Thyroid gland (tissue), 4 donors: Measurements from ENCODE around the gene MARK4. TPM values are rescaled to one million over a fixed set of nuclear protein-coding genes. Genes with fewer than 3 reads are reported as not detected.

Source experiments
- DNase-seq, 2 donors: peaks; one replicate each; pipeline ENCODE4 v3.0.0-alpha.2; 2019
- H3K27ac ChIP-seq, 3 donors: fragments of 200-600 bp; sonication (generic); 1 replicate in 2 of 3; 2 replicates in 1 of 3; pipeline ENCODE4 v1.5.1; 2016 to 2019; ENCODE audit warnings: mild to moderate bottlenecking in 1 of 3, moderate library complexity in 1 of 3
- H3K27me3 ChIP-seq: fragments of 200-600 bp; sonication (generic); one replicate; pipeline ENCODE4 v1.5.1; 2019
- H3K36me3 ChIP-seq, 2 donors: fragments of 200-600 bp; sonication (generic); one replicate each; pipeline ENCODE4 v1.5.1; 2016 to 2019
- H3K4me1 ChIP-seq, 2 donors: fragments of 200-600 bp; sonication (generic); one replicate each; pipeline ENCODE4 v1.5.1; 2017 to 2019
- H3K4me3 ChIP-seq, 3 donors: fragments of 200-600 bp; sonication (generic); replicated peaks in 1 of 3; 1 replicate in 2 of 3; 2 replicates in 1 of 3; pipeline ENCODE4 v1.5.1; 2016; ENCODE audit warnings: mild to moderate bottlenecking in 1 of 3
- H3K9me3 ChIP-seq: fragments of 200-600 bp; sonication (generic); one replicate; pipeline ENCODE4 v1.5.1; 2017
- CTCF ChIP-seq, 6 experiments: fragments of 200-600 bp in 3 of 6; fragments of 450-650 bp in 3 of 6; sonication (generic) in 3 of 6; IDR thresholded peaks; one replicate each; pipeline ENCODE4 v1.5.1; 2016 to 2019; ENCODE audit warnings: antibody characterized with exemption in 6 of 6, mild to moderate bottlenecking in 2 of 6, inconsistent platforms in 1 of 6, moderate library complexity in 1 of 6
- POLR2A ChIP-seq, 2 donors: fragments of 450-650 bp; IDR thresholded peaks; one replicate each; pipeline ENCODE4 v1.6.1; 2017; ENCODE audit warnings: antibody characterized with exemption in 2 of 2, mild to moderate bottlenecking in 2 of 2, moderate library complexity in 1 of 2
- WGBS, 2 donors: methylation state at CpG; one replicate each; pipeline ENCODE4 v1.1.5; 2017; 5-methylcytosine and 5-hydroxymethylcytosine counted together
- intact Hi-C: fragments of 100-400 bp; cut with DNase I; formaldehyde crosslinking; loops from one replicate; pipeline ENCODE4 v1.15.1; 2023
- total RNA-seq, 4 donors: library from RNA; depleted of rRNA; stranded (reverse); fragments of >200 nt; gene quantifications; one replicate each; pipeline ENCODE4 v1.2.3, GENCODE V29; 2016

MARK4 gene
- total RNA-seq, 4 donors from 2014 or later = 18.5 to 25.1 (median 22.1) TPM

GRCh38 chr19:45304141-45304926 lies 53.3 kb downstream of the MARK4 start:
- Histone ChIP-seq H3K27ac (no peak overlapping the region), H3K36me3 (peaks cover 0 to 4% of the 10 kb centered on the region in 2 donors), H3K4me1 (no peaks in the 10 kb centered on the region), H3K27me3 (no peaks in the 10 kb centered on the region), H3K9me3 (no peaks in the 10 kb centered on the region), H3K4me3 (no peak overlapping the region)
- TF ChIP-seq CTCF (IDR thresholded peaks at IDR 0.05) = no peak
- TF ChIP-seq POLR2A (IDR thresholded peaks at IDR 0.05) = no peak
- intact Hi-C loops = no loop called here
- no peak for DNase-seq
- 77 to 85% methylated on average over 4 of the region's 4 CpGs for WGBS, 2 donors

- H3K9me3 ChIP-seq = no peaks in the 10 kb centered on the region
- H3K27me3 ChIP-seq = no peaks in the 10 kb centered on the region
- H3K4me1 ChIP-seq = no peaks in the 10 kb centered on the region
- no peak overlapping the region for H3K27ac ChIP-seq
- DNase-seq = no peak
- 60 to 70% methylated on average over 4 of the region's 4 CpGs for WGBS, 2 donors
- H3K4me3 ChIP-seq = no peak overlapping the region
- intact Hi-C loops = no loop called here
- TF ChIP-seq CTCF (IDR thresholded peaks at IDR 0.05) (no peak), POLR2A (IDR thresholded peaks at IDR 0.05) (no peak)
- peaks cover 0 to 4% of the 10 kb centered on the region in 2 donors for H3K36me3 ChIP-seq
These were observed 53.9 kb downstream of the MARK4 start for GRCh38 chr19:45305007-45305406.

GRCh38 chr19:45305421-45305820 lies 54.4 kb downstream of the MARK4 start:
- DNase-seq = no peak
- Histone ChIP-seq H3K4me3 (no peak overlapping the region), H3K9me3 (no peaks in the 10 kb centered on the region), H3K27me3 (no peaks in the 10 kb centered on the region), H3K27ac (no peak overlapping the region), H3K36me3 (peaks cover 0 to 4% of the 10 kb centered on the region in 2 donors), H3K4me1 (no peaks in the 10 kb centered on the region)
- TF ChIP-seq POLR2A (IDR thresholded peaks at IDR 0.05) = no peak
- no peak for TF ChIP-seq CTCF (IDR thresholded peaks at IDR 0.05)
- intact Hi-C loops = no loop called here
- WGBS, 2 donors = 24 to 25% methylated on average over 5 of the region's 5 CpGs

GRCh38 chr19:45306040-45306439 lies 55.0 kb downstream of the MARK4 start:
- TF ChIP-seq POLR2A (IDR thresholded peaks at IDR 0.05) (no peak), CTCF (IDR thresholded peaks at IDR 0.05) (no peak)
- intact Hi-C loops = no loop called here
- Histone ChIP-seq H3K9me3 (no peaks in the 10 kb centered on the region), H3K4me1 (no peaks in the 10 kb centered on the region), H3K4me3 (no peak overlapping the region), H3K36me3 (peaks cover 0 to 1% of the 10 kb centered on the region in 2 donors), H3K27me3 (no peaks in the 10 kb centered on the region), H3K27ac (no peak overlapping the region)
- no peak for DNase-seq
- WGBS, 2 donors = 55 to 56% methylated on average over 8 to 9 of the region's 9 CpGs

GRCh38 chr19:45306518-45307027 lies 55.5 kb downstream of the MARK4 start:
- 63 to 67% methylated on average over 17 of the region's 18 CpGs for WGBS, 2 donors
- DNase-seq = no peak
- H3K4me3 ChIP-seq = no peak overlapping the region
- no peaks in the 10 kb centered on the region for H3K36me3 ChIP-seq
- no peak overlapping the region for H3K27ac ChIP-seq
- H3K27me3 ChIP-seq = no peaks in the 10 kb centered on the region
- no peaks in the 10 kb centered on the region for H3K4me1 ChIP-seq
- intact Hi-C loops = no loop called here
- no peaks in the 10 kb centered on the region for H3K9me3 ChIP-seq
- TF ChIP-seq CTCF (IDR thresholded peaks at IDR 0.05) = no peak
